ENCODE data around the gene MAPK14.

MAPK14 gene

GRCh38 chr6:36035225-36035624, 7.6 kb downstream of the MAPK14 start:
- DNase-seq (ENCODE audit: low read depth, low spot score): no peak

GRCh38 chr6:36038120-36038876, 10.7 kb downstream of the MAPK14 start:
- DNase-seq (ENCODE audit: low read depth, low spot score): no peak

- no peak for DNase-seq (ENCODE audit: low read depth, low spot score)
Measured at GRCh38 chr6:36039112-36039511, 11.5 kb downstream of the MAPK14 start.

GRCh38 chr6:36040958-36041357, 13.3 kb downstream of the MAPK14 start:
- DNase-seq (ENCODE audit: low read depth, low spot score): no peak

DNA sequence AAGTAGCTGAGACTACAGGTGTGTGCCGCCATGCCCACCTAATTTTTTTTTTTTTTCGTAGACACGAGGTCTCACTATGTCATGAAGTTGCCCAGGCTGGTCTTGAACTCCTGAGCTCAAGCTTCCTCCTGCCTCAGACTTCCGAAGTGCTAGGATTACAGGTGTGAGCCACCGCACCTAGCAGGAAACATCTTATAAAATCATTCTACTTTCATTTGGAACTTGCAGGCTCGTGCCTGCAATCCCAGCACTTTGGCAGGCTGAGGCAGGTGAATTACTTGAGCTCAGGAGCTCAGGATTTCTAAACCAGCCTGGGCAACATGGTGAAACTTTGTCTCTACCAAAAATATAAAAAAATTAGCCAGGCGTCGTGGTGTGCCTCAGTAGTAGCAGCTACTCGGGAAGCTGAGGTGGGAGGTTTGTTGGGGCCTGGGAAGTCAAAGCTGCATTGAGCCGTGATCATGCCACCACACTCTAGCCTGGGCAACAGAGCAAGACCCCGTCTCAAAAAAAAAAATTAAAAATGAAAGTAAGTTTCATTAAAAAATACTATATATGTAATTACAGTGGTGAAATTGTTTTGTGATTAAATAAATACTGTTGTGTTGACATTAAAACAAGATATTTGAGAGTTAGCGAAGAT, 15.1 kb downstream of the MAPK14 start:
- no peak for DNase-seq (ENCODE audit: low read depth, low spot score)

- DNase-seq (ENCODE audit: low read depth, low spot score): no peak
Measured at GRCh38 chr6:36049582-36049981, 22.0 kb downstream of the MAPK14 start.

DNA sequence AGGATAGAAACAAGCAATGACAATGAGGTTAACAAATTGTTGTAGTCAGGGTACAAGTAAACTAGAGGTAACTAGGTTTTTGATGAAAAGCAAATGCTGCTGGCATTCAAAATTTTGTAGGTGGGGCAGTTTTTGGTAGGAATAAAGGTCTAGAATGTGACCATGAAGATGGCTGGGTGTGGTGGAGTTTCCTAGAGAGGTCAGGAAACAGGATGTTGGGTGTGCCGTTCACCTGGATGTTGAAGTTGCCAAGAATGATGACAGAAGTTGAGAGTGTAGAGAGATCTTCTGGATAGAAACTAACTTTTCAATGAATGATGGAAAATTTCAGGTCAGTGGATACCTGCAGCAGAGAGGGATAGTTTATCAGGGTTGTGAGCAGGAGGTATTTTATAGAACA, 22.7 kb downstream of the MAPK14 start:
- no peak for DNase-seq (ENCODE audit: low read depth, low spot score)

GRCh38 chr6:36050947-36051710, 23.5 kb downstream of the MAPK14 start:
- DNase-seq (ENCODE audit: low read depth, low spot score): no peak

- DNase-seq (ENCODE audit: low read depth, low spot score): no peak
Measured at GRCh38 chr6:36052097-36052496, 24.5 kb downstream of the MAPK14 start.

GRCh38 chr6:36053878-36054277, 26.3 kb downstream of the MAPK14 start:
- DNase-seq (ENCODE audit: low read depth, low spot score): no peak

GRCh38 chr6:36054415-36054814, 26.8 kb downstream of the MAPK14 start:
- DNase-seq (ENCODE audit: low read depth, low spot score): no peak

- DNase-seq (ENCODE audit: low read depth, low spot score): no peak
Measured at GRCh38 chr6:36054956-36055355, 27.3 kb downstream of the MAPK14 start.

- DNase-seq (ENCODE audit: low read depth, low spot score): no peak
Measured at GRCh38 chr6:36056178-36056577, 28.6 kb downstream of the MAPK14 start.

DNA sequence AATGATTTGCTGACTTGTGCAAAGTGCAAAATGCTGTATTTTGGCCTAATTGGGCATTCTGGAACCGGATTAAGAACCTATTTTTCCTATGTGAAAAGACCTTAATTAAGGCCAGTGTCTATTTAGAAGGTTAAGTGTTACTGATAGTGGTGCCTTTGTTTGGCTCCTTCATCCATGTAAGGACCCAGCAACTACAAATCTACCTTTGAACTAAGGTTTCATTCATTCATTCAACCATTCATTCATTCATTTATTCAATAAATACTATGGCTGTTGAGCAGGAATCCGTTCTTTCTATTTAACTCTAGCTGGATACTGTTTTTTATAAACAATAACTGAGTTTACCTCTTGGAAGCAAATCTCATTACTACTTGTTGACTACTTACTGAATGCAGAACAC, 33.6 kb downstream of the MAPK14 start:
- DNase-seq (ENCODE audit: low read depth, low spot score): no peak

DNA sequence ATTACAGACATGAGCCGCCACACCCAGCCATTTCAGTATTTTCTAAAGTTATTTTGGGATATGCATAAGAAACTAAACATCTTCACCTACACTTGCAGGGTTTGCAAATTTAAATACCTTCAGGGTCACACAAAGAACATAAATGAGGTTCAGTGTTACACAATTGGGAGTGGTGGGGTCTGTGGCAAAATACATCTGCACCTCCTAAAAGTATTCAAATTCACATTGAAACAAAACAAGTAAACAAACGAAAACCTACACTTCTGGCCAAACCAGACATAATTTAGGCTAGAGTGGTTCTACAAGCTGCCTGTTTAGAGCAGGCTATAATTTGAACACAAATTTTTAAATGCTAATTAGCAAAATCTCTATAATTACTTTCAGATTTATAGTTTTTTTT, 34.6 kb downstream of the MAPK14 start:
- no peak for DNase-seq (ENCODE audit: low read depth, low spot score)

DNA sequence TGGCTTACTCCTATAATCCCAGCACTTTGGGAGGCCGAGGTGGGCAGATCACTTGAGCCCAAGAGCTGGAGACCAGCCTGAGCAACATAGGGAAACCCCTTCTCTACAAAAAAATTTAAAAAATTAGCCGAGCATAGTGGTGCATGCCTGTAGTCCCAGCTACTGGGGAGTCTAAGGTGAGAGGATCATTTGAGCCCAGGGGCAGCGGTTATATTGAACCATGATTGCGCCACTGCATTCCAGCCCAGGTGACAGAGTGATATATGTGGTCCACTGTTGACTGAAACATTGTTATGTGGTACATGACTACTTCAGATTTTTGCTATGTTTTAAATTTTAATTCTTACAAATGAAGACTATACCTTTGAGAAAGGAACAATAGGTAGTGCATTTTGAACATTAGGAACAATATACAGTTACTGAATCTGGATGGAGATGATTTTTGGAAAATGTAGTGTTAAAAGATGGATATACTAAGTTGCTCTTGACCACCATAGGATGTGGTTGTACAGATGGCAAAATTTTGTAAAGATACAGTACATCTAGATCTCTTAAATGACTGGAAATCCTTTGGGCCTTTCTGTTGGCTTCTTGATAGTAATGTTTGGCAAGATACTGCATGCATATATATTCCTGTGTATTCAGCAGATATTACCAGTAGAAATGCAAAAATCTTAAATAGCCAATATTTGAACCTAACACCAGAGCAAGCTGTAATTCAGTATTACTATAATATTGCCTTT, 35.9 kb downstream of the MAPK14 start:
- no peak for DNase-seq (ENCODE audit: low read depth, low spot score)

GRCh38 chr6:36064770-36065396, 37.3 kb downstream of the MAPK14 start:
- no peak for DNase-seq (ENCODE audit: low read depth, low spot score)

- DNase-seq (ENCODE audit: low read depth, low spot score): no peak
Measured at GRCh38 chr6:36065916-36066315, 38.3 kb downstream of the MAPK14 start.

GRCh38 chr6:36066817-36067216, 39.2 kb downstream of the MAPK14 start:
- no peak for DNase-seq (ENCODE audit: low read depth, low spot score)

GRCh38 chr6:36067374-36068011, 39.9 kb downstream of the MAPK14 start:
- no peak for DNase-seq (ENCODE audit: low read depth, low spot score)

DNA sequence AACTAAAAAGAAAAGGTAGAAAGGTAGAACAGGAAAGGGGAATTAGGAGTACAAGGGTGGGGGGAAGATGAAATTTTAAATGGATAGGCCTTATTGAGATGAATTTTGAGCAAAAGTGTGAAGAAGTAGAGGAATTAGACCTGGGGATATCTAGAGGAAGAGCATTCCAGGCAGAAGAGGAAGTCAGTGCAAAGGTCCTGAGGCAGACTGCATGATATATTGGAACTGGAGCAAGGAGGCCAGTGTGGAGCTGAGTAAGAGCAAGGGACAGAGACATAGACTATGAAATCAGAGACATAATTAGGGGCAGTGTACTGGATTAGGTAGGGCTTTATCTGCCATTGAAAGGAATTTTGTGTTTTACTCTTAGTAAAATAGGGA, 40.4 kb downstream of the MAPK14 start:
- no peak for DNase-seq (ENCODE audit: low read depth, low spot score)

Data from ELF-1 (cell line).